ENCODE data around the gene YPEL1.

YPEL1 gene

DNA sequence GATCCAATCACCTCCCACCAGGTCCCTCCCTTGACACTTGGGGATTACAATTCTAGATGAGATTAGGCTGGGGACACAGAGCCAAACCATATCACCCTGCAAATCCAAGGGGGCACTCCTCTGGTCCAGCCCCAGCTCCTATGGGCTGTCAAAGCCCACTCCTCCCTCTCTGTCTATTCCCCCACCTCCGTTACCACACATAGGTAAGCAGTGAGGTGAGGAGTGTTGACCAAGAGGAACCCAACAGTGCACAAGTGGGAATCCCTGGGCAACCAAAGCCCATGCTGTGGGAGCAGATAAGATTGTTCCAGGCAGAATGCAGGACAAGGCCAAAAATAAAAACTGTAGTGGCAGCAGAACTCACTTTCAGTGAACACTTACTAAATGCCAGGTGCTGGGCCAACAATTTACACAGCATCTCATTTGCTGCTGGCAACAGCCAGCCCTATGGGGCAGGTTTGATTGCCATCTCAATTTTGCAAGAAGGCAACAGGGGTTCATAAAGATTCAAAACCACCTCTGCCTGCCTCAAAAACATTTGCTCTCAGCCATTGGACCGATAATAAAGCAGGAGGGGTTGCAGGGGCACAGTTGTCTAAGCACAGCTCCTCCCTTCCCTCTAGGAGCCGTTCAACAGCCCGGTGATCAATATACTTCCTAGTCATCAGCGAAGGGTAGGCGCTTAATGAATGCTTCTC lies 84.6 kb downstream of the YPEL1 start:
- no peak for TF ChIP-seq POLR2AphosphoS5 (IDR thresholded peaks at IDR 0.05; ENCODE audit: low read depth, low read length)
- TF ChIP-seq POU2F2 (IDR thresholded peaks at IDR 0.05; ENCODE audit: low read depth, low read length), result no peak
- TF ChIP-seq PAX5 (IDR thresholded peaks at IDR 0.05; ENCODE audit: insufficient read depth, low read length, severe bottlenecking), result no peak
- no peak for TF ChIP-seq SPI1 (IDR thresholded peaks at IDR 0.05; ENCODE audit: low read depth, low read length)
- no peak for TF ChIP-seq TAF1 (IDR thresholded peaks at IDR 0.05; ENCODE audit: low read depth, low read length)
- TF ChIP-seq POLR2A (IDR thresholded peaks at IDR 0.05; ENCODE audit: low read depth, low read length), result no peak
- DNase-seq (ENCODE audit: insufficient read length, low spot score) (no peak), FAIRE-seq (peak; percentile 66)

DNA sequence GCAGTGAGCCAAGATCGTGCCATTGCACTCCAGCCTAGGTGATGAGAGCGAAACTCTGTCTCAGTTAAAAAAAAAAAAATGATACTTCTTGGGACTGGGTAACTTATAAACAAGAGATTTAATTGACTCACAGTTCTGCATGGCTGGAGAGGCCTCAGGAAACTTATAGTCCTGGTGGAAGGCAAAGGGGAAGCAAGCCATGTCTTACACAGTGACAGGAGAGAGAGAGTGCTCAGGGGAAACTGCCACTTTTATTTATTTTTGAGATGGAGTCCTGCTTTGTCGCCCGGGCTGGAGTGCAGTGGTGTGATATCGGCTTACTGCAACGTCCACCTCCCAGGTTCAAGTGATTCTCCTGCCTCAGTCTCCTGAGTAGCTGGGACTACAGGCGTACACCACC lies 85.3 kb downstream of the YPEL1 start:
- TF ChIP-seq POLR2AphosphoS5 (IDR thresholded peaks at IDR 0.05; ENCODE audit: low read depth, low read length) (no peak), TAF1 (IDR thresholded peaks at IDR 0.05; ENCODE audit: low read depth, low read length) (no peak), POLR2A (IDR thresholded peaks at IDR 0.05; ENCODE audit: low read depth, low read length) (no peak), POU2F2 (IDR thresholded peaks at IDR 0.05; ENCODE audit: low read depth, low read length) (no peak), SPI1 (IDR thresholded peaks at IDR 0.05; ENCODE audit: low read depth, low read length) (no peak), PAX5 (IDR thresholded peaks at IDR 0.05; ENCODE audit: insufficient read depth, low read length, severe bottlenecking) (no peak)
- DNase-seq (ENCODE audit: insufficient read length, low spot score) (no peak), FAIRE-seq (no peak)

All from GM12891 (cell line).